Peyer's patch (tissue), 4 donors: ENCODE data around the gene L3MBTL4.

Experiments used
- CTCF ChIP-seq, 6 experiments: fragments of 450-650 bp in 4 of 6; fragments of 200-600 bp in 2 of 6; sonication (generic) in 1 of 6; IDR thresholded peaks; one replicate each; pipeline ENCODE4 v1.5.1; 2017 to 2019; ENCODE audit warnings: antibody characterized with exemption in 6 of 6, mild to moderate bottlenecking in 3 of 6, moderate library complexity in 1 of 6
- POLR2A ChIP-seq, 2 donors: fragments of 450-650 bp; IDR thresholded peaks; one replicate each; pipeline ENCODE4 v1.5.1; 2017; ENCODE audit warnings: antibody characterized with exemption in 2 of 2, mild to moderate bottlenecking in 2 of 2, moderate library complexity in 2 of 2

- TF ChIP-seq CTCF (IDR thresholded peaks at IDR 0.05) (no peak), POLR2A (IDR thresholded peaks at IDR 0.05) (no peak)
Observed at GRCh38 chr18:6366776-6367175, 47.9 kb downstream of the L3MBTL4 start.
